HCT116 (cell line): ENCODE measurements around the gene NBAS.

Experiments
- ATF3 ChIP-seq: IDR thresholded peaks from 2 replicates; pipeline ENCODE4 v1.6.1; 2012
- CEBPB ChIP-seq: IDR thresholded peaks from 2 replicates; pipeline ENCODE4 v1.6.1; 2012; ENCODE audit warnings: low read depth
- CTCF ChIP-seq, 3 experiments: fragments of 200-600 bp in 1 of 3; sonication (generic) in 1 of 3; IDR thresholded peaks in 2 of 3; conservative IDR thresholded peaks in 1 of 3; 2 replicates each; pipeline ENCODE4 v1.5.1; 2012 to 2017; ENCODE audit warnings: low read depth in 2 of 3, low read length in 2 of 3, antibody characterized with exemption in 1 of 3, borderline replicate concordance in 1 of 3, control low read depth in 1 of 3, mild to moderate bottlenecking in 1 of 3, mixed read lengths in 1 of 3, mixed run types in 1 of 3, moderate library complexity in 1 of 3; ENCODE audit not compliant: insufficient read depth in 1 of 3
- EZH2 ChIP-seq: fragments of 200-600 bp; sonication (generic); IDR thresholded peaks from 2 replicates; pipeline ENCODE4 v1.6.1; 2017; ENCODE audit warnings: antibody characterized with exemption, mixed run types
- EZH2phosphoT487 ChIP-seq: fragments of 200-600 bp; IDR thresholded peaks from 2 replicates; pipeline ENCODE4 v1.6.1; 2018; ENCODE audit warnings: antibody characterized with exemption, borderline replicate concordance
- JUND ChIP-seq: IDR thresholded peaks from 2 replicates; pipeline ENCODE4 v1.6.1; 2012
- MAX ChIP-seq: IDR thresholded peaks from 2 replicates; pipeline ENCODE4 v1.6.1; 2012
- POLR2A ChIP-seq: IDR thresholded peaks from 2 replicates; pipeline ENCODE4 v1.7.0; 2011; ENCODE audit warnings: borderline replicate concordance; ENCODE audit not compliant: insufficient read depth, insufficient read length; ENCODE audit errors: extremely low read depth
- POLR2AphosphoS5 ChIP-seq: IDR thresholded peaks from 2 replicates; pipeline ENCODE4 v1.6.1; 2011; ENCODE audit warnings: mild to moderate bottlenecking, low read depth, low read length, moderate library complexity
- REST ChIP-seq: IDR thresholded peaks from 2 replicates; pipeline ENCODE4 v1.6.1; 2012; ENCODE audit warnings: low read depth
- SIN3A ChIP-seq: IDR thresholded peaks from 2 replicates; pipeline ENCODE4 v1.6.1; 2012; ENCODE audit warnings: low read depth
- SP1 ChIP-seq: IDR thresholded peaks from 2 replicates; pipeline ENCODE4 v1.6.1; 2012; ENCODE audit warnings: low read depth
- YY1 ChIP-seq: IDR thresholded peaks from 2 replicates; pipeline ENCODE4 v1.6.1; 2011; ENCODE audit warnings: low read length, low read depth, moderate library complexity, mild to moderate bottlenecking; ENCODE audit not compliant: insufficient replicate concordance; ENCODE audit errors: extremely low read depth
- ZNF274 ChIP-seq: fragments of 200-500 bp; sonication (Bioruptor generic); IDR thresholded peaks from 2 replicates; pipeline ENCODE4 v1.6.1; 2014; ENCODE audit warnings: mild to moderate bottlenecking, low read depth, low read length, inconsistent platforms

GRCh38 chr2:15584316-15584715 lies 23.2 kb upstream of the NBAS start:
- TF ChIP-seq CTCF (IDR thresholded peaks at IDR 0.05 in 2 of 3, conservative IDR thresholded peaks at IDR 0.05 in 1 of 3; ENCODE audit: borderline replicate concordance in 1 of 3, insufficient read depth in 1 of 3, low read depth in 2 of 3, low read length in 2 of 3) (no peak), ATF3 (no peak), MAX (no peak), EZH2phosphoT487 (no peak), POLR2A (no peak), SP1 (no peak), EZH2 (no peak), ZNF274 (no peak), POLR2AphosphoS5 (no peak), CEBPB (no peak), JUND (no peak), YY1 (no peak), SIN3A (no peak), REST (no peak)
